ENCODE measurements around the gene PORCN. TPM values are rescaled to one million over a fixed set of nuclear protein-coding genes. Genes with fewer than 3 reads are reported as not detected.

The PORCN gene
- total RNA-seq, 1 experiment from 2014 or later = 12.6 TPM

DNA sequence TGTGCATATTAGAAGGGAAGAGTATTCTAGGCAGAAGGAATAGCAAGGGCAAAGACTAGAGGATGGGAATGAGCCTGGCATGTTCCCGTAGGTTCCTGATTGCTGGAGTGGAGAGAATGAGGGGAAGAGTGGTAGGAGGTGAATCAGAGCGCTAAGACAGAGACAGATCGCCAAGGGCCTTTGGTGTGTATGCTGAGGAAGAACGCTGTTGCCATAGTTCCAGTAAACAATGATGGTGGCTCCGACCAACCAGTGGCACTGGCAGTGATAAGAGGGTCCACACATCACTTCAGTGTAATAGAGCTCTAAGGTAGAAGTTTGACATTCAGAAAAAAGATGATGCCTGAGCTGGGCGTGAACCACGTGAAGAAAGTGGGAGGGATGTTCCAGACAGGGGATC is 31.7 kb downstream of the PORCN start:
- H3K9ac ChIP-seq (ENCODE audit: extremely low read depth, insufficient read length, low read length) = no peak overlapping the region
- WGBS (ENCODE audit: extremely low coverage, insufficient read length, low lambda C conversion rate) = no CpG with 5 or more reads among the region's 7 CpGs
- H3K4me2 ChIP-seq (ENCODE audit: insufficient read depth, insufficient read length, low read length) = peak overlapping the region; percentile 63
- H2BK5ac ChIP-seq (ENCODE audit: insufficient read length, low read length) = no peak overlapping the region
- no peak overlapping the region for H2BK120ac ChIP-seq (ENCODE audit: low read depth, low read length, poor library complexity, severe bottlenecking)
- no peak overlapping the region for H4K91ac ChIP-seq (ENCODE audit: insufficient read length, low read depth, low read length)
- no peak for DNase-seq
- no peaks in the 10 kb centered on the region for H3K27me3 ChIP-seq (ENCODE audit: insufficient read depth, low read length)
- no peak overlapping the region for H3K27ac ChIP-seq (ENCODE audit: insufficient read length, low read depth, low read length)
- no peak overlapping the region for H2BK15ac ChIP-seq (ENCODE audit: low read depth, low read length)
- H4K5ac ChIP-seq (ENCODE audit: insufficient read length, low read depth, low read length) = no peak overlapping the region
- no peak overlapping the region for H3K14ac ChIP-seq (ENCODE audit: insufficient read depth, low read length)
- Mint-ChIP-seq H3K4me1 (peaks cover 5 to 6% of the 10 kb centered on the region in 2 experiments), H3K4me3 (peak overlapping the region; percentile 87 to 91), H3K27ac (no peak overlapping the region), H3K36me3 (ENCODE audit: insufficient read depth in 1 of 3, low read depth in 3 of 3) (peaks cover 7 to 28% (median 7%) of the 10 kb centered on the region in 3 experiments), H3K27me3 (ENCODE audit: low read depth) (no peaks in the 10 kb centered on the region), H3K9me3 (peaks cover 60 to 79% of the 10 kb centered on the region in 2 experiments)
- no peak overlapping the region for H3K18ac ChIP-seq (ENCODE audit: insufficient read length, low read depth, low read length)
- H3K4me1 ChIP-seq (ENCODE audit: insufficient read depth, low read length) = no peaks in the 10 kb centered on the region
- H2AK5ac ChIP-seq (ENCODE audit: insufficient read length, low read length) = no peak overlapping the region
- no peak overlapping the region for H3K23ac ChIP-seq (ENCODE audit: insufficient read length, low read depth, low read length)
- TF ChIP-seq, protein P1, sequence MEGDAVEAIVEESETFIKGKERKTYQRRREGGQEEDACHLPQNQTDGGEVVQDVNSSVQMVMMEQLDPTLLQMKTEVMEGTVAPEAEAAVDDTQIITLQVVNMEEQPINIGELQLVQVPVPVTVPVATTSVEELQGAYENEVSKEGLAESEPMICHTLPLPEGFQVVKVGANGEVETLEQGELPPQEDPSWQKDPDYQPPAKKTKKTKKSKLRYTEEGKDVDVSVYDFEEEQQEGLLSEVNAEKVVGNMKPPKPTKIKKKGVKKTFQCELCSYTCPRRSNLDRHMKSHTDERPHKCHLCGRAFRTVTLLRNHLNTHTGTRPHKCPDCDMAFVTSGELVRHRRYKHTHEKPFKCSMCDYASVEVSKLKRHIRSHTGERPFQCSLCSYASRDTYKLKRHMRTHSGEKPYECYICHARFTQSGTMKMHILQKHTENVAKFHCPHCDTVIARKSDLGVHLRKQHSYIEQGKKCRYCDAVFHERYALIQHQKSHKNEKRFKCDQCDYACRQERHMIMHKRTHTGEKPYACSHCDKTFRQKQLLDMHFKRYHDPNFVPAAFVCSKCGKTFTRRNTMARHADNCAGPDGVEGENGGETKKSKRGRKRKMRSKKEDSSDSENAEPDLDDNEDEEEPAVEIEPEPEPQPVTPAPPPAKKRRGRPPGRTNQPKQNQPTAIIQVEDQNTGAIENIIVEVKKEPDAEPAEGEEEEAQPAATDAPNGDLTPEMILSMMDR (conservative IDR thresholded peaks at IDR 0.05) = no peak
- no peaks in the 10 kb centered on the region for H4K20me1 ChIP-seq (ENCODE audit: control insufficient read depth, insufficient read depth, insufficient read length)
- no peak overlapping the region for H3K56ac ChIP-seq (ENCODE audit: insufficient read length, low read depth, low read length)
- H2BK12ac ChIP-seq (ENCODE audit: insufficient read length, low read depth, low read length) = no peak overlapping the region
- no peak overlapping the region for H3T11ph ChIP-seq (ENCODE audit: low read length)
- H2BK20ac ChIP-seq (ENCODE audit: low read depth, low read length, poor library complexity, severe bottlenecking) = no peak overlapping the region
- H3K79me1 ChIP-seq (ENCODE audit: insufficient read depth, low read depth, low read length, poor library complexity, severe bottlenecking) = no peaks in the 10 kb centered on the region
- H3K9me3 ChIP-seq (ENCODE audit: control insufficient read depth, low read depth, low read length) = peaks cover 19% of the 10 kb centered on the region
- no peak overlapping the region for H3K4ac ChIP-seq (ENCODE audit: low read depth, low read length)
- H3K23me2 ChIP-seq (ENCODE audit: insufficient read length, low read depth, low read length, poor library complexity, severe bottlenecking) = no peaks in the 10 kb centered on the region
- H2AFZ ChIP-seq (ENCODE audit: low read length) = no peak overlapping the region
- H4K8ac ChIP-seq (replicated peaks; ENCODE audit: insufficient read length, low read depth, low read length) = no peak overlapping the region
- H3K79me2 ChIP-seq (ENCODE audit: insufficient read depth, low read length) = no peaks in the 10 kb centered on the region

Measured in H9 (cell line).